22Rv1 (cell line): ENCODE data around the gene ZNF462.

Source experiments
- H3K27ac ChIP-seq: fragments of 450-650 bp; 2 replicates; pipeline ENCODE4 v1.5.1; 2017
- CTCF ChIP-seq: fragments of 450-650 bp; IDR thresholded peaks from 2 replicates; pipeline ENCODE4 v1.5.1; 2017; ENCODE audit warnings: mild to moderate bottlenecking
- ZFX ChIP-seq: fragments of 450-650 bp; IDR thresholded peaks from 2 replicates; pipeline ENCODE4 v1.6.1; 2017; ENCODE audit warnings: antibody characterized with exemption, borderline replicate concordance

The ZNF462 gene

GRCh38 chr9:106918825-106919509 lies 56.0 kb downstream of the ZNF462 start:
- no peak for TF ChIP-seq CTCF
- TF ChIP-seq ZFX, result no peak
- no peak overlapping the region for H3K27ac ChIP-seq

DNA sequence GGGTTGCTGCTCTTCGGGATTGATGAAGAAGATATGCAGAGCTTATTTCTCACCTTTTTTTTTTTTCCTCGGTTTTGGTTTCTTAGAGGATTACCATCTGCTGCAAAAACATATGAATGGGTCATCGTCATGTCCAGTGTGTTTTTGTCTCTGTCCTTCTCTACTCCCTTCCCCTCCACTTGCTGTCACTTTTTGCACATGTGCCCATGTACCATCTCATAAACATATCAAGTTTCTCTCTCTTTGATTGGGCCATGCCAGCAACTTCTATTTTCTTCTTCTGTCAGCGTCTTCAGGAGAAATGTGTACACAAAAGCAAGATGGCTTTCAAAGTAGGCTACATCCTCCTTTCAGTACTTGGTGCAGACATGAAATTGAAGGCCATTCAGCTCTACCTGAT lies 57.1 kb downstream of the ZNF462 start:
- TF ChIP-seq ZFX, result no peak
- TF ChIP-seq CTCF, result no peak
- H3K27ac ChIP-seq, result peak overlapping the region; percentile 86

DNA sequence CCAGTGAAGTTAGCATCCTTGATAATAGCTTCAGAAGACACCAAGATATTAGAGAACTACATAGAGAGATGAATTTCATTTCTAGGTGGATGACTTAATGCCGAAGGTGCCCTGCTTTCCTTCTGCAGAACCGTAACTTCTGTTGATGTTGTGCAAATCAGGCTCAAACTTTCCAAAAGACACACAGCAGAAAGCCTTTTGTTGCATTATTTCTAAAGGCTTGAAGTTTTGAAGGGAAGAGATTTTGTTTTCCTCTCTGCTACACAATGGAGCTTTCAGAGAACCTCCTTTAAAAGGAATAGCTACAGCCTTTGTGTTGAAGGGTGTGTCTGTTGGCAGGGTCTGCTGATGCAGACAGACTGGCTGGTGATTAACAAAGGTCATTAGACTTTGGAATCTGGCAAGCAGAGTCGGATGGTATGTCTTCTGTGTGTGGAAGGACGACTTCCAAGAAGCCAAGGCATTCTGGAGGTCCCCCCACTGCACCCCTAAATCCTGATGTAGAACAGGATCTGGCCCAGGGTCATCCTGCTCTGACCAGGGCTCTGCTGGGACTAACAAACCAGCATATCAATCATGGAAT lies 57.8 kb downstream of the ZNF462 start:
- peak overlapping the region; percentile 86 for H3K27ac ChIP-seq

DNA sequence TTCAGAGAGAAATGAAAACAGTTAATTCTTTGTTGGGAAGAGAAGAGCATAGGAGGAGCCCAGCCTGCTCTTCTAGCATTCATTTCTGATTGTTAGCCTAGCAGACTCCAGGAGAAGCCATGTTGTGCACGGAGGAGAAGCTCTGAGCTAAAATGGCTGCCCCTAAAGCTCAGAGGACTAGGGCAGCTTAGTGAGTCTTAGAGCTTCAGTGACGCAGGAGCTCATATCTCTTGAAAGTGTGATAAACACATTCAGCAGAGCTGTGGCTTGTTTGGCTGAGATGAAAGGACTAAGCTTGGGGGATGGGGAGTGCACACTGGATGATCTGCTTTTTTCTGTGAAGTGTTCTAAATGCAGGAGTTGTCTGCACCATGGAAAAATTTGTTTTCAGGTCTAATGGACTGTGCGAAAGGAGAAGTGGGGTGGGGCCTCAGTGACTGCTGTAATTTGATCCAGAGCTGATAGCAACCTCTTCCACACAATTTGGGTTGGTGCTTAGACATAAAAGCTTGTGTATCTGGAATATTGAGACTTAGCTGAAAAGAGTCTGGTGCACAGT lies 58.5 kb downstream of the ZNF462 start:
- peak overlapping the region; percentile 86 for H3K27ac ChIP-seq
- no peak for TF ChIP-seq CTCF
- TF ChIP-seq ZFX, result no peak

More for the DNA sequence above, 57.8 kb downstream of the ZNF462 start:
- TF ChIP-seq CTCF (no peak), ZFX (no peak)

DNA sequence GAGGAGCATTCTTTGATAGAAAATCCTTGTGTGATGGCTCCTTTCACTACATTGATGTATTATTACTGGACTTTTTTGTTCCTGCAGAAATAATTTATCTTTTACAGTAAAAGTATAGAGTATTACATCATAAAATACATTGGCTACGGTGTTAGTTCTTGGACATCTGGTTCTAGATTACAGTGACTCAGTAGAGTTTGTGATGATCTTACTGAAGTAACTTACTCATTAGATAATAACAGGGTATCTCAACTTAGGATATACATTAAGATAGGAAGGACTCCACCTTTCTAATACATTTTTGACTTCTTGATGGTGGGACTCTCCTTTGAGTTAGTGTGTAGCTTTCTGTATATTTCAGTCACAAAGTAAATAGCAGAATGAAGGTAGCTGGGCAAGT lies 59.1 kb downstream of the ZNF462 start:
- peak overlapping the region; percentile 86 for H3K27ac ChIP-seq
- TF ChIP-seq CTCF (no peak), ZFX (no peak)

- TF ChIP-seq CTCF (no peak), ZFX (no peak)
- H3K27ac ChIP-seq, result no peak overlapping the region
Measured at GRCh38 chr9:106925392-106925791, 62.4 kb downstream of the ZNF462 start.

- H3K27ac ChIP-seq, result no peak overlapping the region
- TF ChIP-seq CTCF (no peak), ZFX (no peak)
Measured at GRCh38 chr9:106927916-106928315, 65.0 kb downstream of the ZNF462 start.
